T-helper 2 cell treated with Interferon-gamma antibody and Interleukin-4, amounts not matched to agents 5 μg/mL and 100 μg/mL, for 36 hours (primary cell): ENCODE measurements around the gene MAP4K2.
A peak's percentile ranks its signal among the peaks of the same experiment; 100 is the strongest.

Experiments
- DNase-seq: peaks from one replicate; pipeline ENCODE4 v3.0.0; 2021; ENCODE audit warnings: low spot score
- H3K27ac Mint-ChIP-seq: one replicate; pipeline ENCODE4 v1.8.0; 2021; ENCODE audit warnings: mild to moderate bottlenecking, mixed read lengths
- H3K27me3 Mint-ChIP-seq: one replicate; pipeline ENCODE4 v1.8.0; 2021; ENCODE audit warnings: low read depth, mixed read lengths
- H3K36me3 Mint-ChIP-seq: one replicate; pipeline ENCODE4 v1.8.0; 2021; ENCODE audit warnings: low read depth, mixed read lengths
- H3K4me1 Mint-ChIP-seq: one replicate; pipeline ENCODE4 v1.8.0; 2021; ENCODE audit warnings: low read depth, mixed read lengths
- H3K4me3 Mint-ChIP-seq: one replicate; pipeline ENCODE4 v1.8.0; 2022; ENCODE audit warnings: mild to moderate bottlenecking, moderate library complexity, mixed read lengths
- H3K9me3 Mint-ChIP-seq: one replicate; pipeline ENCODE4 v1.8.0; 2021; ENCODE audit warnings: mixed read lengths

The MAP4K2 gene

DNA sequence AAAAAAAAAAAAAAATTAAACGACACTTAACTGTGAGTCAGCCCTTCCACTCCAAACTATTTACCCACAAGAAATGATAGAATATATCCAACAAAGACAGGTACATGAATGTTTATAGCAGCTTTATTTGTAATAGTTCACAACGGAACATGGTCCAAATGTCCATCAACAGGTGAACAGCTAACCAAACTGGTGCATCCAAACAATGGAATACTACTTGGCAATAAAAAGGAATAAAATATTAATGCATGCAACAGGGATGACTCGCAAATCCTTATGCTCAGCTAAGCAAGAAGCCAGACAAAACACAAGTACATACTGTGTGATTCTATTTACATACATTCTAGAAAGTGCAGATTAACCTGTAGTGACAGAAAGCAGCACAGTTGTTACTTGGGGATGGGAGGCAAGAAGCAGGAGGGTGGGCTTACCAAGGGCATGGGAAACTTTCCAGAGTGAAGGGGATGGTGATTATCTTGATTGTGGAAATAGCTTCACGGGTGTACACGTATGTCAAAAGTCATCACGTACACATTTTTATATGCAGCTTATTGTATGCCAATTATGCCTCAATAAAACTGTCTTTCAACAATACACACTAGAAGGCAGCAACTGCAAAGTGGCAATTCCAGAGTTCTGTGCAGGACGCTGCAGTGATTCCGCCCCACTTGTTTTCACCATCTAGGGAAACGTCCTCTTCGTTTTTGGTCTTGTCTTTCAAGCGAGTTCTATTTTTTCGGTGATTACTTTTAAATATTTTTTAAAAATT, 18.0 kb downstream of the MAP4K2 start:
- H3K9me3 Mint-ChIP-seq: no peaks in the 10 kb centered on the region
- H3K4me3 Mint-ChIP-seq: no peak overlapping the region
- no peak for DNase-seq
- H3K4me1 Mint-ChIP-seq: peaks cover 11% of the 10 kb centered on the region
- peaks cover 6% of the 10 kb centered on the region for H3K36me3 Mint-ChIP-seq
- no peak overlapping the region for H3K27ac Mint-ChIP-seq
- H3K27me3 Mint-ChIP-seq: no peaks in the 10 kb centered on the region

GRCh38 chr11:64778473-64779298, 24.3 kb downstream of the MAP4K2 start, which contains the start of gene SF1:
SF1 (minus strand) TSS chr11:64778542; CDS start chr11:64778392, 150 bp downstream.
- Mint-ChIP-seq H3K4me1 (peaks cover 45% of the 10 kb centered on the region), H3K27ac (peak within 1 kb of the TSS; percentile 99), H3K36me3 (peaks cover 43% of the 10 kb centered on the region), H3K9me3 (no peaks in the 10 kb centered on the region), H3K27me3 (peaks cover 2% of the 10 kb centered on the region), H3K4me3 (peak within 1 kb of the TSS; percentile 93)
- peak; percentile 100 for DNase-seq

GRCh38 chr11:64778223-64778472, 24.9 kb downstream of the MAP4K2 start:
- peaks cover 2% of the 10 kb centered on the region for H3K27me3 Mint-ChIP-seq
- H3K27ac Mint-ChIP-seq: peak overlapping the region; percentile 99
- H3K9me3 Mint-ChIP-seq: no peaks in the 10 kb centered on the region
- H3K4me3 Mint-ChIP-seq: peak overlapping the region; percentile 93
- peaks cover 49% of the 10 kb centered on the region for H3K4me1 Mint-ChIP-seq
- no peak for DNase-seq
- H3K36me3 Mint-ChIP-seq: peaks cover 49% of the 10 kb centered on the region

DNA sequence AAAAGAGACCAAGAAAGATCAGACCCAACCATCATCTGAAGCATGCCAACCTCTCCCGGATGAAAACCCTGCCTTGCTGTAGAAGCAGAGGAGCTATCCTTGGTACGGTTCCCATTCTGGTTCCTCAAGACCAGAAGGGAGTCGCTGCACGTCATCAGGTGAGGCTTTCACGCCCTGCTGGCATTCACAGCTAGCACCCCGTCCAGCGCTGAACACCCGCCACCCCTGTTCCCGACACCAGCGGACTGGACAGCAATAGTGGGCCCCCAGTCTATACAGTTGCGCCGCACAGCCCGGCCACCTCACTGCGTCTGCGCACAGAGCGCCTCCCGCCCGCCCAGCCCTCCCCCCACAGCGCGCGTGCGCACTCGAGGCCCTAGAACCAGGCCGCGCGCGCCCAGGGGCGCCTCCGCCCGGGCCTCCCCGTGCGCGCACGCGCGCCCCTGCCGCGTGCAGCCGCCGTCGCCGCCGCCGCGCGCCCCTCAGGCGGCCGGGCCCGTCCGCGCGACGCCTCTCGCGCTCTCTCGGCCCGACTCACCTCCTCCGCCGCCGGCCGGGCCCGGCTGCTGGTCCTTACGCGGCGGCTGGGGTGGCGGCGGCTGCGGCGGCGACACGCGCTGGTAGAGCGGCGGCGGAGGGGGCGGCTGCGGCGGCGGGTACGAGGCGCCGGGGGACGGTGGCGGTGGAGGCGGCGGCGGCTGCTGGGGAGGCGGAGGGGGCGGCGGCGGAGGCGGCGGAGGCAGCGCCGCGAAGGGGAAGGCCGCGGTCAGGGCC, 25.4 kb downstream of the MAP4K2 start:
- peaks cover 54% of the 10 kb centered on the region for H3K36me3 Mint-ChIP-seq
- H3K4me3 Mint-ChIP-seq: peak overlapping the region; percentile 82
- H3K27me3 Mint-ChIP-seq: peaks cover 2% of the 10 kb centered on the region
- H3K4me1 Mint-ChIP-seq: peaks cover 54% of the 10 kb centered on the region
- peak overlapping the region; percentile 63 for H3K27ac Mint-ChIP-seq
- H3K9me3 Mint-ChIP-seq: no peaks in the 10 kb centered on the region
- peak; percentile 82 for DNase-seq

DNA sequence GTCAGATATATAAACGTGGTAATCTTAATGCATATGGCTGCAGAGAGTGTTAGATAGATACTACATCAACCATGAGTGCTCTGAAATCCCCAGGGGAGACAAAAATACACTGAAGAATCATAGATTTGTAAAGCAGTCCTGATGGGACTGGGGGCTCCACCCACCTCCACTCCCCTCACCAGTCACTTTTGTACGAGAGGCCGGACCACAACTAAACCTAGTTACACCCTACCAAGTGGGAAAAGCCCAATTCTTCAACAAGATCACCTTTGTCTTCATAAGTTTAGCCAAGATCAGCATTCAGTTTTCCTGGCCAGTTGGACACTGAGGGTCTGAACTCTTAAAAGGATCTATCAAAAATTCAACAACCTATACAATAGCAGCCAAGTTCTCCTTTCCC, 26.1 kb downstream of the MAP4K2 start:
- H3K27ac Mint-ChIP-seq: peak overlapping the region; percentile 63
- H3K4me1 Mint-ChIP-seq: peaks cover 62% of the 10 kb centered on the region
- H3K27me3 Mint-ChIP-seq: peaks cover 2% of the 10 kb centered on the region
- no peaks in the 10 kb centered on the region for H3K9me3 Mint-ChIP-seq
- peak overlapping the region; percentile 82 for H3K4me3 Mint-ChIP-seq
- no peak for DNase-seq
- H3K36me3 Mint-ChIP-seq: peaks cover 60% of the 10 kb centered on the region

DNA sequence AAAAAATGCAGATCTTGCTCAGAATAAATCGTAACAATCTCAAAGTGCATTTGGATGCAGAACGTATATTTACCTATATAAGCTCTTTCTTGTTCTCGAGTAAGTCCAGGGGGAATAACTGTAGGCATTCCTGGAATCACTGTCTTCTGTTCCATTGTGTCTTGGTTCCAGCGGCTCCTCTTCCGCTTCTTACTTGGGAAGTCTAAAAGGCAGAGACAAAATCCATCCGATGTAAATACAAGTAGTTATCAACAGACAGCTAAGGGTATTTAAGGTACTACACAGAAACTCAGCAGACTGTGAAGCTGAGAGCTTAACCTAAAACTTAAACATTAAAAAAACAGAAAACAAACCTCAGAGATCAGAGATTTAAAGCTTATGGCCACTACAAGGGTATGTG, 26.6 kb downstream of the MAP4K2 start:
- Mint-ChIP-seq H3K4me1 (peaks cover 66% of the 10 kb centered on the region), H3K36me3 (peaks cover 64% of the 10 kb centered on the region), H3K27ac (peak overlapping the region; percentile 63), H3K27me3 (peaks cover 2% of the 10 kb centered on the region), H3K4me3 (peak overlapping the region; percentile 82), H3K9me3 (no peaks in the 10 kb centered on the region)
- DNase-seq: no peak

DNA sequence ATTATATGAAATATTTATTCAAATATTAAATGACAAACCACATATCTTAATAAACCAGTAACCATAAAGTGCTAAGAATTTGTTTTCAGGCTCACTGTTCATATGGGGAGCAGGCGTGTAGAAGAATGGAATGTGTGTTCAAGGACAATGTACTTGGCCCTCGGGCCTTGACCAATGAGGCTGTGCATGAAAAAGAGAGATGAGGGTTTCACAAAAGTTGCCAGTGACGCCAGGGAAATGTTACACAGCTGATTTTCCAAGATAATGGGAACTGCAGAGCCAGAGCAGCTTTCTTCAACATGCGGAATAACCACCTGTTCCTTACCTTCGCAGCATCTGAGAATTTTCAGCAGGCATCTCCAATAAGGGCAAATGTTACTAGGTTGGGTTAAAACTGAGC, 28.9 kb downstream of the MAP4K2 start:
- Mint-ChIP-seq H3K4me3 (no peak overlapping the region), H3K27me3 (peaks cover 2% of the 10 kb centered on the region), H3K36me3 (peaks cover 80% of the 10 kb centered on the region), H3K9me3 (no peaks in the 10 kb centered on the region), H3K4me1 (peaks cover 61% of the 10 kb centered on the region), H3K27ac (no peak overlapping the region)
- no peak for DNase-seq

- H3K4me1 Mint-ChIP-seq: peaks cover 71% of the 10 kb centered on the region
- H3K27ac Mint-ChIP-seq: peak overlapping the region; percentile 75
- H3K27me3 Mint-ChIP-seq: no peaks in the 10 kb centered on the region
- no peaks in the 10 kb centered on the region for H3K9me3 Mint-ChIP-seq
- DNase-seq: no peak
- H3K36me3 Mint-ChIP-seq: peaks cover 94% of the 10 kb centered on the region
- peak overlapping the region; percentile 67 for H3K4me3 Mint-ChIP-seq
Measured at GRCh38 chr11:64772303-64773018, 30.6 kb downstream of the MAP4K2 start.

GRCh38 chr11:64771861-64772260, 31.2 kb downstream of the MAP4K2 start:
- peak overlapping the region; percentile 67 for H3K4me3 Mint-ChIP-seq
- no peaks in the 10 kb centered on the region for H3K27me3 Mint-ChIP-seq
- no peaks in the 10 kb centered on the region for H3K9me3 Mint-ChIP-seq
- H3K27ac Mint-ChIP-seq: peak overlapping the region; percentile 75
- peaks cover 94% of the 10 kb centered on the region for H3K36me3 Mint-ChIP-seq
- DNase-seq: no peak
- H3K4me1 Mint-ChIP-seq: peaks cover 71% of the 10 kb centered on the region

- H3K4me3 Mint-ChIP-seq: no peak overlapping the region
- DNase-seq: no peak
- no peaks in the 10 kb centered on the region for H3K27me3 Mint-ChIP-seq
- peak overlapping the region; percentile 38 for H3K27ac Mint-ChIP-seq
- H3K9me3 Mint-ChIP-seq: no peaks in the 10 kb centered on the region
- H3K36me3 Mint-ChIP-seq: peaks cover 91% of the 10 kb centered on the region
- peaks cover 62% of the 10 kb centered on the region for H3K4me1 Mint-ChIP-seq
Measured at GRCh38 chr11:64770120-64770519, 32.9 kb downstream of the MAP4K2 start.

GRCh38 chr11:64769283-64769682, 33.7 kb downstream of the MAP4K2 start:
- Mint-ChIP-seq H3K9me3 (no peaks in the 10 kb centered on the region), H3K27me3 (no peaks in the 10 kb centered on the region), H3K4me3 (no peak overlapping the region), H3K27ac (peak overlapping the region; percentile 4), H3K36me3 (peaks cover 91% of the 10 kb centered on the region), H3K4me1 (peaks cover 63% of the 10 kb centered on the region)
- DNase-seq: no peak

DNA sequence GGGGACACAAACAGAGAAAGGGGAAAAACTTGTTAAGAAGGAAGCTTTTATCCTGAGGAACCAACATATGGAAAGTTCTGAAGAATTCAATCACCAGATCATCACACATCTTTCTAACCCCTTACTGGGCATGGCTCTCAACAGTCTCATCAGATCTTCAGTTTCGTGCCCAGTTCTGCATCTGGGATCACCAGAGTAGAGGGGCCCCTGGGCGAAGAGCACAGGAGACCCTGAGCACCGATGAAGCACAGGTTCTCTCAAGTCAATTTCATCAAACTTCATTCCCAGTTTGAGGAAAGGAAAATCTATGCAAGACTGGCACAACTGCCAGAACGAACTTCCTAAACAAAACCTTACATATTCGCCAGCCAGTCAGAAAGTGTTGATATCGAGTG, 34.7 kb downstream of the MAP4K2 start:
- Mint-ChIP-seq H3K9me3 (no peaks in the 10 kb centered on the region), H3K4me1 (peaks cover 66% of the 10 kb centered on the region), H3K27me3 (no peaks in the 10 kb centered on the region), H3K36me3 (peaks cover 92% of the 10 kb centered on the region), H3K27ac (peak overlapping the region; percentile 10), H3K4me3 (no peak overlapping the region)
- DNase-seq: no peak
